Stimulated activated CD8-positive, alpha-beta memory T cell treated with anti-CD3 and anti-CD28 coated beads, Interleukin-15, amount 100 ng/mL, for 1 hour (primary cell): ENCODE data around the gene ST6GALNAC1.

Experiments
- DNase-seq: peaks from one replicate; pipeline ENCODE4 v3.0.0-alpha.2; 2020; ENCODE audit warnings: low read depth

The ST6GALNAC1 gene

GRCh38 chr17:76643553-76644148, at the start of gene ST6GALNAC1:
Gene ST6GALNAC1 (minus strand): TSS chr17:76643757. CDS start chr17:76643638, 119 bp downstream.
- DNase-seq, result no peak

GRCh38 chr17:76691379-76692191, 48.0 kb upstream of the ST6GALNAC1 start:
- no peak for DNase-seq

- no peak for DNase-seq
Observed at GRCh38 chr17:76690596-76691280, 47.2 kb upstream of the ST6GALNAC1 start.

DNA sequence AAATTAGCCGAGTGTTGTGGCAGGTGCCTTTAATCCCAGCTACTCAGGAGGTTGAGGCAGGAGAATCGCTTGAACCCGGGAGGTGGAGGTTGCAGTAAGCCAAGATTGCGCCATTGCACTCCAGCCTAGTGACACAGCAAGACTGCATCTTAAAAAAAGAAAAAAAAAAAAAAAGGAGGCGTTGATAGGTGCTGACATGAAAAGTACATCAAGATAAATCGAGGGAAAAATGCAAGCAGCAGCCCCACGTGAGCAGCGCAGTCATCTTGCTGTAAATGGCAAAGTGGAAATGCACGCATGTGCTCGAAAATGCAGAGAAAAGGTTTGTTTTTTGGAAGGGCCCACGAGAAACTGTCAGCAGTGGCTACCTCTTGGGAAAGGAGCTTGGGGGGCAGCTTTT, 46.3 kb upstream of the ST6GALNAC1 start:
- DNase-seq, result no peak

- no peak for DNase-seq
Observed at GRCh38 chr17:76688165-76688622, 44.6 kb upstream of the ST6GALNAC1 start.

DNA sequence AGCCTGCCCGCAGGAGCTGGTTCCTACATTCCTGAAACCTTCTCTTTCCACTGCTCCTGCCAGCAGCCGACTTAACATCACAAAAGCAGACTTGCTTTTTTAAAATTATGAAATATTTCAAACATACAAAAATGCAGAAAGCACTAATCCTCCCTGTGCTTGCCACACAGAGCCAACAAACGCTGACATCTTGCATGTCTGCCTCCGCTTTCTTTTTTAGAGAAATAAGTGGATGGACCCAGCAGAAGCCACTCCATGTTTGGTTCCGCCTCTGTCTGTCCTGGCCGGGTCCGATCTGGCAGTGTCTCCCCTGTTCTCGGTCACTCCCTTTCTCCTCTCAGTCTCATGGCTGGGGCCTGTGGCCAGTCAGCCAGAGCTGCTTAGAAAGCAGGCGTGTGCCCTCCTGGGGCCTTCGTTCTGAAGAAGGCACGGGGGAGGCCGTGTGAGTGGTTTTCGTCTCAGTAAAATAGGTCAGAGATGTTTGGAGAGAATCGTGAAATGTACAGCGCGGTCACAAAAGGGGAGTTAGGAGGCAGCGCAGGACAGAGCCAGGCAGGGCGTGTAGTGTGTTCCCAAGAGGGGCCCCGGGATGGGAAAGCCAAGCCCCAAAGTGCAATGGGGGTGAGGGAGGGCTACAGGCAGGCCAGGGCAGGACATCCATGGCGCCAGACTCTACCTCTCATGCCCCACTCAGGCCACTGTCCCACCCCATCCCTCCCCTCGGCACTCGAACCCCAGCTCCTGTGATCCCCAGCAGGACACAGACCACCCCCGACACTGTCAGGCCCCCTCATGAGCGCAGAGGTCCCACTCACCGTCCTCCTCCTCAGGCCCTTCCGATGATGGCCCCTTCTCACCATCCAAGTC, 44.0 kb upstream of the ST6GALNAC1 start:
- no peak for DNase-seq

- DNase-seq, result no peak
Observed at GRCh38 chr17:76686538-76687297, 43.2 kb upstream of the ST6GALNAC1 start.

GRCh38 chr17:76685846-76686245, 42.3 kb upstream of the ST6GALNAC1 start:
- DNase-seq, result no peak

- no peak for DNase-seq
Observed at GRCh38 chr17:76685366-76685765, 41.8 kb upstream of the ST6GALNAC1 start.

DNA sequence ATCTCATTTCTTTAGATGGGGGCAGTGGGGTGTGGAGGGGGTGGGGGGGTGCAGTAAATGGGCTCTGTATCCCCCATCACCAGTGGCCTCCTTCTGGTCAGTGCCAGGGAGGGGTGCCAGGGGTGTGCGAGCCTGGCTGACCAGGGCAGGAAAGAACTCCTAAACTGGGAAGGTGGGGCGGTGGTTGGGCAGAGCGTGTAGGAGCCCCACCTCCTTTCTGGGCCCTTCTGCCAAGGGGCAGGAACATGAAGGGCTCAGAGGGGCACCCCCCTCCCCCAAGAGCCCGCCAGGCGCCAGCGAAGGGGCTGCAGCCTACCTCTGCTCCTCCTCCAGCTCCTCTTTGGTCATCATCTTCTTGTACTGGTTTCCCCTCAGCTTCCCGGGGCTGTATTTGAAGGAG, 41.2 kb upstream of the ST6GALNAC1 start:
- no peak for DNase-seq

GRCh38 chr17:76683921-76684745, 40.6 kb upstream of the ST6GALNAC1 start:
- no peak for DNase-seq

DNA sequence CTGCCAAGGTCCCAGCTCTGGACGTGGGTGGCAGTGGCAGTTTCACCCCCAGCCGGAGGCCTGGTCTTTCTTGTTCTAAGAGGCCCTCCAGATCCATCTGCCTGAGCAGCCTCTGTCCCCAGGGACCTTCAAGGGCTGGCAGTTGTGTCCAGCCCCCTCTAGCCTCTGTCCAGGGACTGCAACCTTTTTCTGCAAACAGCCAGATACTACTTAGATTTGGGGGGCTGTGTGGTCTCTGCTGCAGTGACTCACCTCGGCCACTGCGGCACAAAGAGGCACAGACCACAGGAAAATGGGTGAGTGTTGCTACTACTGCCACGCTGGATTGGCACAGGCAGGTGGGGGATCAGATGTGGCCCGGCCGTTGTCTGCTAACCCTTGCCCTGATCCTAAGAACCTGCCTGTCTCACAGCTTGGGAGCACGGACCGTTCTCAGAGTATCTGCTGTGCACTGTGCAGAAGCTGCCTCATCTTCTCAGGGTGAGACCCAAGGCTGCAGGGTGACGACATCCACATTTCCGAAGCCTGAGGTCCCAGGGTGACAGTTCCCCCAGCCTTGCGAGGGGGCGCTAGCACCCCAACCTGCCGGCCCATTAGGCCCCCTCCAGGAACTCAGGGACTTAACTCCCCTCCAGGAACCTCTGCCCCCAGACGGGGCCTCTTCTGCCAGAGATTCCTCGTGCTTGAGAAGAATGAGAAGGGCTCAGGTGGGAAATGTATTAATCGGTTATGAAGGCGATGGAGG, 39.6 kb upstream of the ST6GALNAC1 start:
- no peak for DNase-seq

DNA sequence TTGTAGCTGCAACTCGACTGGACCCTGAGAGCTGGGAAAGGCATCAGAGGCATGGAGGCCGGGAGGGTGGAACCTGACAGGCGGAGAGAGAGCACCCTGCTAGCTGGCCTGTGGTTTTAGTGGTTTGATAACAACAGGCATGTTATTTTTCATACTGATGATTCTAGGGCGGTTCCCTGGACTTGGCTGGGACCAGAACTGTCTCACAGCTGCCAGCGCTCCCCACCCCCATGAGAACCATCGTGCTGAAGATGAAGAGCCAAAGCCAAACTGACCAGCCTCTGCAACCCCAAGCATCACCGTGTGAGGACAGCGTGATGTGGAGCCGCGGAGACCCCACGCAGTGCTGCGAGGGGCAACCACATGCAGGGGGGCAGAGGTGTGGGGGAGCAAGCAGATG, 38.7 kb upstream of the ST6GALNAC1 start:
- no peak for DNase-seq

DNA sequence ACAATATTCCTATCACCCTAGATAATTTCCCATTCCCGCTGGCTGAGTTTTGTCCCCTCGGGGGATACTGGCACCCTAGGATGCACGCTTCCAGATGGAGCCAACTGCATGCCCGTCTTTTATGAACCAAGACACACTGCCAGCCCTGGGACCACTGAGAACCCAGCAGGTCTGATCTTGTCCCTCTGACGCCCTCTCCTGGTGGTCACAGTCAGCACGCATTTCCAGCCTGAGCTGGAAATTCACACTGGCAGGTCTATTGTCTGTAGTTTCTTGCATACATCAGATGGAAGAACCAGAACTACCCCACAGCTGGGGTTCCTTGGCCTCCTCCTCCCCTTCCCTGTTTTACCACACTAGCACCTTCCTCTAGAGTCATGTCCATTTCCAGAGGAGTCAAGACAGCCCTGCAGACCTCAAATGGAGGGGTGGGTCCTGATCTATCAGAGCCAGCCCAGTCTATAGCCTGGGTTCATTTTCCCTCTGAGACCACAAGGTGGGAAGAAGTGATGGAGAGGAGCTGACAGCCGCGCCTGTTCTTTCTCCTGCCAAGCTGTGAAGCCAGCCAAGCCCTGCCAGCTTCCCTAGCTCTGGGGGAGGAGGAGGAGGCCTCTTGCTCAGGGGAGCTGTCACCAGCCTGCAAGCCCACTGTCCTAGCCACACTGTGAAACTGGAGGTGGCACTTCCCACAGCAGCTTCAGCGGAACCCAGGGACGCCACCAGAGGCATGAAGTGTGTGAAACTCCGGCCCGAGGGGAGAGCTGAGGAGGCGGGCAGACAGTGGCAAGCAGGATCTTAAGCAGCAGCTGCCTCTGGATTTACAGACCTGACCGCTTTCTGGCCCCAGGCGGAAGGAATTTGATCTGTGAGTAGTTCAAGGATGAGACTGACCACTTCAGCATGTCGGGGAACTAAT, 37.9 kb upstream of the ST6GALNAC1 start:
- DNase-seq, result peak; percentile 53

- no peak for DNase-seq
Observed at GRCh38 chr17:76679239-76679638, 35.7 kb upstream of the ST6GALNAC1 start.

GRCh38 chr17:76678330-76678729, 34.8 kb upstream of the ST6GALNAC1 start:
- no peak for DNase-seq

GRCh38 chr17:76677406-76677805, 33.8 kb upstream of the ST6GALNAC1 start:
- no peak for DNase-seq

DNA sequence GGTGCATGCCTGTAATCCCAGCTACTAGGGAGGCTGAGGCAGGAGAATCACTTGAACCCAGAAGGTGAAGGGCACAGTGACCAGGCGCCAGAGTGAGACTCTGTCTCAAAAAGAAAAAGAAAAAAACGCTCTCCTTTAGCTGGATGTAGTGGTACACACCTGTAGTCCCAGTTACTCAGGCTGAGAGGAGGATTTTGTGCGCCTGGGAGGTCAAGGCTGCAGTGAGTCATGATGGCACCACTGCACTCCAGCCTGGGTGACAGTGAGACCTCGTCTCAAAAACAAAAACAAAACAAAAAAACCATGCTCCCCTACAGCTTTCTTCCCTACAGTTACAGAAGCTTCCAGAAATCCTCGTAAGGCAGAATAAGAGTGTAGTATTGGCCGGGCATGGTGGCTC, 33.1 kb upstream of the ST6GALNAC1 start:
- DNase-seq, result no peak

DNA sequence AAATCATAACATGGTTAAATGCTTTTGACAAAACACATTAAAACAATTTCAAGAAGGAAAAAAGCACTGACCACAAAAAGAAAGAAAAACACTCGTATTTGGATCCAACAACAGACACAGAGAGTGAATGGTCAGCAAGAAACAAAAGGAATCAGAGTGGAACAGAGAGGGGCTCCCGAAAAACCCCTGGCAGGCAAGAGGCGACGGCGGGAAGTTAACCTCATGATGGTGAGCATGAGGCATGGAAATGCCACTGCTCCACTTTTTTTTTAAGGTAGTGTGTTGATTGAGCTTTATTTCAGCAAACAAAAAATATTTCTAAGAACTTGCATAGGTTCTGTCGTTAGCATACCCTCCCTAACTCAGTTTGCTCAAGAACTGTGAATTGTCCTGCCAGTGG, 32.1 kb upstream of the ST6GALNAC1 start:
- DNase-seq, result no peak
